Measurements from ENCODE around the gene PTPRM.

Gene PTPRM

DNA sequence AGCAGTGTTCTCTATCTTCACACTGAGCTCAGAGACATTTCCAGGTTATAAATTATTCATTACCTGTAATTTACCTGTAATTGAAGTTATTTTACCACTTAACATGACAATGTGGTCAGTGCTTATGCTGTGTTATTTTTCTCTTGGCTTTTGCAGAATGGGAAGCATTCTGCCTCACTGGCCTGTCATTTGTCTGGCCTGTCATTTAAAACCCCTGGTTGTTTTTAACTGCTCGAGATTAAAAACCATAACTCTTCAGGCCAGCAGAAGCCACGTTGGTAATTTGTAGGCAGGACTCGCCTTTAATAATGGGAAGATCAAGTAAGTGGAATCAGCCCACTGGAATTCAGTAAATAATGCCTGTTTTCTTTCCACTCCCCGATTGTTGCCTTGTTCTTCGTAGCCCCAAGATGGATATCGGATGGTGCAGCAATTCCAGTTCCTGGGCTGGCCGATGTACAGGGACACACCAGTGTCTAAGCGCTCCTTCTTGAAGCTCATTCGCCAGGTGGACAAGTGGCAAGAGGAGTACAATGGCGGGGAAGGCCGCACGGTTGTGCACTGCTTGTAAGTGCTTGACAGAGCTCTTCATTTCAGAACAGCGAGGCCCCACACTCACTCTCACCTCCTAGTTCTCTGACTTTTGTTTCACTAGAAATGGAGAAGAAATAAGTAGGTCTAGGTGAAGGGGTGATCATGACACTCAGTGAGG is 819.7 kb downstream of the PTPRM start:
- Histone ChIP-seq H3K36me3 (ENCODE audit: insufficient read depth, low read length) (peaks cover 5% of the 10 kb centered on the region), H3K9me3 (replicated peaks; ENCODE audit: low read length) (no peaks in the 10 kb centered on the region), H3K9ac (ENCODE audit: low read depth, low read length) (no peak overlapping the region), H3K4me2 (ENCODE audit: low read length) (no peak overlapping the region), H3K4me1 (ENCODE audit: control insufficient read depth, insufficient read depth, low read length) (no peaks in the 10 kb centered on the region), H3K4me3 (ENCODE audit: low read length) (no peak overlapping the region), H3K27me3 (ENCODE audit: control insufficient read depth, insufficient read depth, low read length) (no peaks in the 10 kb centered on the region)

DNA sequence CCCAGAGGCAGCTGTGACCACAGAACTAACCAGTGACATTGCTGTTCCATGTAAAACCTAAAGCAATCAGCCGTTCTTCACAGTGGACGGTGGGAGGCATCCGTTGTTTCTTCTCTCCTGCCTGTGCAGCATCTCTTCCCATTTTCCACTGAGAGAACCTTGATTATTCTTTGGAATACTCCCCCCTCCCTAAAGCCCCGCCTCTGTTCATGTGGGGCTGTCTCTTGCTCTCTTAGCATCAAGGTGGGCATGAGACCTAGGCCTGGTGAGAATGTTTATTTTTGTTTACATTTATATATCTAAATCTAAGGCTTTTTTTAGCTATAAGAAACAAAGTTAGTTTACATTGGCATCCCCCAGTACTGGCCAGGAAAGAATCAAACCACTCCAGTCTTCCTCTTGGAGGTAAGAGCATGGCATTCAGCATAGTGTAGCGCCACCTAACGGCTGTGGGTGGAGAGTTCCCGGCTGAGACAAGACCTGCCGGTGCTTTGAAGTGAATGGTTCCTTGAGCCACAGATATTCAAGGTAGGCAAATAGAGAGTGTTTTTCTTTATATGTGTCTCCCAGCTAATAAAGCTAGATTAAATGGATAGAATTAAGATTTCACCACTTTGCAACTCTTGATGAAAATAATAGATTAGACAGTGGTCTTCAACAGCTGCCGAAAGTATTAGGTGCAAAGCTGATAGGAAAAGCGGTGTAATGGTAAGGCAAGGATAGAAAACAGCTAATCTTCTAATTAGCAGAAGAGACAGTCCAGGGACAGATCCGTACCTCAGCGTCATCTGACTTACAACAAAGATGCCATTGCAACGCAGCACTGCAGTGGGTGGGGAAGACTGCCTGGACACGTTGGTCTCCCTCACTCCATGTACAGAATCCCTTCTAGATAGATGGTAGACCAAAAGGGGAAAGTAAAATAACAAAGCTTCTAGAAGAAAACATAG is 822.5 kb downstream of the PTPRM start:
- no peak overlapping the region for H3K4me2 ChIP-seq (ENCODE audit: low read length)
- no peaks in the 10 kb centered on the region for H3K4me1 ChIP-seq (ENCODE audit: control insufficient read depth, insufficient read depth, low read length)
- H3K9ac ChIP-seq (ENCODE audit: low read depth, low read length): no peak overlapping the region
- H3K27me3 ChIP-seq (ENCODE audit: control insufficient read depth, insufficient read depth, low read length): no peaks in the 10 kb centered on the region
- H3K4me3 ChIP-seq (ENCODE audit: low read length): no peak overlapping the region
- H3K9me3 ChIP-seq (replicated peaks; ENCODE audit: low read length): no peaks in the 10 kb centered on the region
- H3K36me3 ChIP-seq (ENCODE audit: insufficient read depth, low read length): peaks cover 5% of the 10 kb centered on the region

DNA sequence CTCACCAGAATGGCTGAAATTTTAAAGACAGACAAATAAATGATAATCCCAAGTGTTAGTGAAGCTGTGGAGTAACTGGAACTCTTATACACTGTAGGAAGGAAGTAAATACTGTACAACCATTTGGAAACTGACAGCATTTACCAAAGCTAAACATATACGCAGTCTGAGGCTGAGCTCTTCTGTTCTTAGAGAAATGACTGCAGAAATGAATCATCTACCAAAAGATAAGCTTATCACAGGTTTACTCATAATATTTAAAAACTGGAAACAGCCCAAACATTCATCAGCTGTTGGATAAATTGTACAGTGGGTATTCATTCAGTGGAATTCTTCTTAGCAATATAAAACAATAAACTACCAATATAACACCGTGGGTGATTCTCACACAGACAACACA is 824.0 kb downstream of the PTPRM start:
- Histone ChIP-seq H3K4me1 (ENCODE audit: control insufficient read depth, insufficient read depth, low read length) (no peaks in the 10 kb centered on the region), H3K4me2 (ENCODE audit: low read length) (no peak overlapping the region), H3K9ac (ENCODE audit: low read depth, low read length) (no peak overlapping the region), H3K27me3 (ENCODE audit: control insufficient read depth, insufficient read depth, low read length) (no peaks in the 10 kb centered on the region), H3K9me3 (replicated peaks; ENCODE audit: low read length) (no peaks in the 10 kb centered on the region), H3K4me3 (ENCODE audit: low read length) (no peak overlapping the region), H3K36me3 (ENCODE audit: insufficient read depth, low read length) (peaks cover 5% of the 10 kb centered on the region)

DNA sequence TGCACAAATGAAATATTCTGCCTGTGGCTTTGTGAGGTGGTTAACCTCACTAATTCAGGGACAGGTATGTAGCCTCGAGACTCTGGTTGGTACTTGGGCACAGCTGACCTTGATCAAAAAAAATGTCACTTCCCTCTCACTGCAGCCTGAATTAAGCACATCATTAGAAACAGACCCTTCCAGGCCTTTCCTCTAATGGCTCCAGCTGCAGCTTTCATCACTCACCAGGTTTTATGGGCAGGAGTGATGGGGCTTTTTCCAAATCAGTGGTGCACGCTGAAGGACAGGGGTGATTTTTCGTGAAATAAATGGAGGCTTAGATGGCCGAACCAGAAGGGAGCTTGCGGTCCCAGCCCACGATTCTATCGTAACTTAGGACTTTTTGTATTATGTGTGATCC is 829.1 kb downstream of the PTPRM start:
- Histone ChIP-seq H3K9me3 (replicated peaks; ENCODE audit: low read length) (no peaks in the 10 kb centered on the region), H3K4me3 (ENCODE audit: low read length) (no peak overlapping the region), H3K36me3 (ENCODE audit: insufficient read depth, low read length) (no peaks in the 10 kb centered on the region), H3K4me2 (ENCODE audit: low read length) (no peak overlapping the region), H3K9ac (ENCODE audit: low read depth, low read length) (no peak overlapping the region), H3K27me3 (ENCODE audit: control insufficient read depth, insufficient read depth, low read length) (no peaks in the 10 kb centered on the region), H3K4me1 (ENCODE audit: control insufficient read depth, insufficient read depth, low read length) (no peaks in the 10 kb centered on the region)

DNA sequence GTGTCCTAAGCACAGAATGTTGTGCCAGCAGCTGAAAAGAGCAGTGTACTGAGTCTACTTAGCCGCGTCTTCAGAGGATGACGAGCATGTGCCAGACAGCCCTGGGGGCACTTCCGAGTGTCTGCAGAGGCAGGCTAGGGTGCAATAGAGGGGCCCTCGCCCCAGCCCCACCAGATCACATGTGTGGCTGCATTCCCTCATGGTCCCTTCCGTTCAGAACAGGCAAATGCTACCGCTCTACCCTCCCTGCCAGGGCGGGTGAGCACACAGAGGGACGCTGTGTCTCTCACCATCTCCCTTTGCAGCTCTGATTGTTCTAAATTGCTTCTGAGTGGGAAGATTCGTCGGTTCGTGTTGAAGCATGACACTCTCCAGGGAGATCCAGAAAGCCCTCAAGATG is 829.9 kb downstream of the PTPRM start:
- H3K4me2 ChIP-seq (ENCODE audit: low read length): no peak overlapping the region
- H3K9me3 ChIP-seq (replicated peaks; ENCODE audit: low read length): no peaks in the 10 kb centered on the region
- no peak overlapping the region for H3K9ac ChIP-seq (ENCODE audit: low read depth, low read length)
- H3K4me3 ChIP-seq (ENCODE audit: low read length): no peak overlapping the region
- no peaks in the 10 kb centered on the region for H3K4me1 ChIP-seq (ENCODE audit: control insufficient read depth, insufficient read depth, low read length)
- no peaks in the 10 kb centered on the region for H3K27me3 ChIP-seq (ENCODE audit: control insufficient read depth, insufficient read depth, low read length)
- H3K36me3 ChIP-seq (ENCODE audit: insufficient read depth, low read length): no peaks in the 10 kb centered on the region

DNA sequence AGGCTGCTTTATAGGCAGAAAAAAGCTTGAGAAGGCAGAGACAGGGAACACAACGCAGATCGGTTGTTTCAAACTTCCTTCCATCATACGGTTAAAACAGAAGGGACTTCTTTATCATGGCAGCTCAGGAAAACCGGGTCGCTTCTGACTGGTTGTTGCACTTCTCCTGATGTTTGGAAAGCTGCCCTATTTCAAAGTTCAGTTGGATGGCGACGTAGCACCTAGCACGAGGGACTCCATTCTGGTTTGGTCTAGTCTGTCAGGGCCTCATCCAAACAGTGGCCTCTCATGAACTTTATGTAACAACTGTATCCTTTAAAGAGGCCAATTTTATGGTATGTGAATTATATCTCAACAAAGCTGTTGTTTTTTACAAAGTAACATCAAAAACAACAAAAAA is 832.0 kb downstream of the PTPRM start:
- Histone ChIP-seq H3K9me3 (replicated peaks; ENCODE audit: low read length) (no peaks in the 10 kb centered on the region), H3K4me1 (ENCODE audit: control insufficient read depth, insufficient read depth, low read length) (no peaks in the 10 kb centered on the region), H3K27me3 (ENCODE audit: control insufficient read depth, insufficient read depth, low read length) (no peaks in the 10 kb centered on the region), H3K4me2 (ENCODE audit: low read length) (no peak overlapping the region), H3K36me3 (ENCODE audit: insufficient read depth, low read length) (no peaks in the 10 kb centered on the region), H3K4me3 (ENCODE audit: low read length) (no peak overlapping the region), H3K9ac (ENCODE audit: low read depth, low read length) (no peak overlapping the region)

DNA sequence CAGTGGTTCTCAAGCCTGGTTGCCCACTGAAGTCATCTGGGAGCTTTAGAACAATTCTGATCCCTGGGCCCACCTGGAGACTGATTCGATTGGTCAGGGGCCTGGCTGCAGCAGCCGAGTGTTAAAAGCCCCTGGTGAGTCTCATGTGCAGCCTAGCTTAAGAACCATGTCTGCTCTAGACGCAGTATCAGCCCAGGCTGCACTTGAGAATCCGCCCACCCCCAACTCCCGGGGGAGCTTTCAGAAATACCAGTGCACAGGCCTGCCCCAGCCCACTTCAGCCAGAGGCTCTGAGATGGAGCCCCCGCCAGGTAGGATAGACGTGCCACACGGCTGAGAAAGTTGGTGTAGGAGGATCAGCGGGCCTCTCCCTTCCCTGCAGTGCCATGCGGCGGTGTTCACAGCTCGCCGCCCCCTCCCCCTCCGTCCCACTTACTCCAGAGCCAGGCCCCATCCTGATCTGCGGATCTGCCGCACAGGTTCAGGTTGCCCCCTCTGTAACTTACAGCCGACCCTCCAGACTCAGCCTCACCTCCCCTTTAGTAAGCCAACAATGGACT is 833.2 kb downstream of the PTPRM start:
- no peaks in the 10 kb centered on the region for H3K36me3 ChIP-seq (ENCODE audit: insufficient read depth, low read length)
- H3K4me3 ChIP-seq (ENCODE audit: low read length): no peak overlapping the region
- no peak overlapping the region for H3K9ac ChIP-seq (ENCODE audit: low read depth, low read length)
- H3K27me3 ChIP-seq (ENCODE audit: control insufficient read depth, insufficient read depth, low read length): no peaks in the 10 kb centered on the region
- H3K4me1 ChIP-seq (ENCODE audit: control insufficient read depth, insufficient read depth, low read length): no peaks in the 10 kb centered on the region
- no peak overlapping the region for H3K4me2 ChIP-seq (ENCODE audit: low read length)
- H3K9me3 ChIP-seq (replicated peaks; ENCODE audit: low read length): no peaks in the 10 kb centered on the region

DNA sequence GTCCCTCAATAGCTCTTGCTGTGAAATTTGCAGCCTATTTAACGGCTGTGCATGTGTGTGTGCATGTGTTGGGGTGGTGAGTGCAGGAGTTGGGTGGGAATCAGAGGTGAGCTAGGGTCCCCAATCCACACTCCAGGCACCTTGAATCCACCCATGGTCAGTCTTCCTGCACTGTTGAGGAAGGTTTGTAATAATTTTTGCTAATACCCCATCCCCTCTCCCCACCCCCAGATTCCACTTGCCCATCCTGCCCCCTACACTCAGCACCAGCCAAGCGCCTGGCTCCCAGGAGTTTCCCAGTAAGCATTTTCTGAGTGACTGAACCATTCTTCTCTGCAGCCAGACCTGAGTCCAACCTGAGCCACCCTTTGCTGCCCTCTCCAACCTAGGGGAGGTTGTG is 833.7 kb downstream of the PTPRM start:
- Histone ChIP-seq H3K4me1 (ENCODE audit: control insufficient read depth, insufficient read depth, low read length) (no peaks in the 10 kb centered on the region), H3K9ac (ENCODE audit: low read depth, low read length) (no peak overlapping the region), H3K4me3 (ENCODE audit: low read length) (no peak overlapping the region), H3K27me3 (ENCODE audit: control insufficient read depth, insufficient read depth, low read length) (no peaks in the 10 kb centered on the region), H3K36me3 (ENCODE audit: insufficient read depth, low read length) (no peaks in the 10 kb centered on the region), H3K9me3 (replicated peaks; ENCODE audit: low read length) (no peaks in the 10 kb centered on the region), H3K4me2 (ENCODE audit: low read length) (no peak overlapping the region)

DNA sequence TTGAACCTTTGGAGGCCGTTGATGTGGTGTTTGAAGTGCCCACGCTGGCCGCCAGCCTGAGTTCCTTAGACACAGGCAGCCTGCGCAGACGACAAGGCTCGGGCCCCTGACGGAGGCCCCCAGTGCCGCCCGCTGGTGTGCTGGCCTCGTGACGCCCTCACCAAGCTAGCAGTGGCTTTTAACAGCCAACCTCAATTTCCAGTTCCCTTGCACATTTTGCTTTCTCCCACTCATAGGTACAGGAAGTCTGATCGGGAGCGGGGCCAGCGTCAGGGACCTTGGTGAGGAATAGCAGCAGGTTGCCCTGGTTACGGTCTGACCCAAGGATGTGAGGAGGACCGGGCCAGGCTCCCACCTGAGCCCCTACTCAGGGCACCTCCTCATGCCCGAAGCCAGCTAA is 834.5 kb downstream of the PTPRM start:
- Histone ChIP-seq H3K27me3 (ENCODE audit: control insufficient read depth, insufficient read depth, low read length) (no peaks in the 10 kb centered on the region), H3K4me3 (ENCODE audit: low read length) (no peak overlapping the region), H3K9ac (ENCODE audit: low read depth, low read length) (no peak overlapping the region), H3K9me3 (replicated peaks; ENCODE audit: low read length) (no peaks in the 10 kb centered on the region), H3K36me3 (ENCODE audit: insufficient read depth, low read length) (no peaks in the 10 kb centered on the region), H3K4me2 (ENCODE audit: low read length) (no peak overlapping the region), H3K4me1 (ENCODE audit: control insufficient read depth, insufficient read depth, low read length) (peaks cover 4% of the 10 kb centered on the region)

DNA sequence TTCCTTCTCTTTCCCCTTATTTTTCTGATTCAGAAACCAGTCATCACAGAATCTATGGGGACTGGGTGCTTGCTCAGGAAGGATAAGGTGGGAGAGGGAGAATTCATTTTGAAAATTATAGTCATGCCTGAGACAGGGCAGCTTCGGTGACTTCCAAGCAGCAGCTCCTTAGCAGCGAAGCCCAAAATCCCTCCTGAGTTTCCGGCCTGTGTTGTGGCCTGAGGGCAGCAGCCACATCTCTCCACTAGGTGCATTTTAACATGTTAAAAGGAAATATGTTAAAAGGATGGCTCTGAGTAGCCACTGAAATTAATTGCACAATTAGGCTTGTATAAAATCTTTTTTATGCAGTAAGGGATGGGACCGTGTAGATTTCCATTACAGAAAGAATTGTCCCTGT is 835.1 kb downstream of the PTPRM start:
- H3K9ac ChIP-seq (ENCODE audit: low read depth, low read length): no peak overlapping the region
- no peak overlapping the region for H3K4me2 ChIP-seq (ENCODE audit: low read length)
- H3K9me3 ChIP-seq (replicated peaks; ENCODE audit: low read length): no peaks in the 10 kb centered on the region

DNA sequence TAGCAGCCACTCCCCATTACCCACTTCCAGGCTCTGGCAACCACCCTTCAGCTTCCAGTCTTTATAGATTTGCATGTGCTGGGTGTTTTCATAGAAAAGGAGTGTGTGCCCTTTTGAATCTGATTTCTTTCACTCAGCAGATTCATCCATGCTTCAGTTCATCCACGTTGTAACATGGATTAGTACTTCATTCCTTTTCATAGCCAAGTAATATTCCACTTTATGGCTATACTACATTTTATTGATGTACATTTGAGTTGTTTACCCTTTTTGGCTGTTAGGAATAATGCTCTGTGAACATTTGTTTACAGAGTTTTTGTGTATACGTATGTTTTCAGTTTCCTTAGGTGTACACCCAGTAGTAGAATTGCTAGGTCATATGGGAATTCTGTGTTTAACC is 836.6 kb downstream of the PTPRM start:
- no peaks in the 10 kb centered on the region for H3K36me3 ChIP-seq (ENCODE audit: insufficient read depth, low read length)
- no peaks in the 10 kb centered on the region for H3K27me3 ChIP-seq (ENCODE audit: control insufficient read depth, insufficient read depth, low read length)
- H3K4me2 ChIP-seq (ENCODE audit: low read length): no peak overlapping the region
- peaks cover 4% of the 10 kb centered on the region for H3K4me1 ChIP-seq (ENCODE audit: control insufficient read depth, insufficient read depth, low read length)
- H3K9me3 ChIP-seq (replicated peaks; ENCODE audit: low read length): no peaks in the 10 kb centered on the region
- H3K4me3 ChIP-seq (ENCODE audit: low read length): no peak overlapping the region
- H3K9ac ChIP-seq (ENCODE audit: low read depth, low read length): no peak overlapping the region

More for the DNA sequence above, 835.1 kb downstream of the PTPRM start:
- Histone ChIP-seq H3K27me3 (ENCODE audit: control insufficient read depth, insufficient read depth, low read length) (no peaks in the 10 kb centered on the region), H3K4me3 (ENCODE audit: low read length) (no peak overlapping the region), H3K36me3 (ENCODE audit: insufficient read depth, low read length) (no peaks in the 10 kb centered on the region), H3K4me1 (ENCODE audit: control insufficient read depth, insufficient read depth, low read length) (peaks cover 4% of the 10 kb centered on the region)

All from skeletal muscle satellite cell (primary cell).